SKM-1 (cell line): ENCODE measurements around the gene CYP27B1.

ENCODE experiments used
- DNase-seq: peaks from one replicate; lab custom pipeline; 2025; ENCODE audit not compliant: unreplicated experiment; lab: John Stamatoyannopoulos, UW

CYP27B1 gene

GRCh38 chr12:57752668-57753000 is 14.2 kb downstream of the CYP27B1 start:
- no peak for DNase-seq

DNA sequence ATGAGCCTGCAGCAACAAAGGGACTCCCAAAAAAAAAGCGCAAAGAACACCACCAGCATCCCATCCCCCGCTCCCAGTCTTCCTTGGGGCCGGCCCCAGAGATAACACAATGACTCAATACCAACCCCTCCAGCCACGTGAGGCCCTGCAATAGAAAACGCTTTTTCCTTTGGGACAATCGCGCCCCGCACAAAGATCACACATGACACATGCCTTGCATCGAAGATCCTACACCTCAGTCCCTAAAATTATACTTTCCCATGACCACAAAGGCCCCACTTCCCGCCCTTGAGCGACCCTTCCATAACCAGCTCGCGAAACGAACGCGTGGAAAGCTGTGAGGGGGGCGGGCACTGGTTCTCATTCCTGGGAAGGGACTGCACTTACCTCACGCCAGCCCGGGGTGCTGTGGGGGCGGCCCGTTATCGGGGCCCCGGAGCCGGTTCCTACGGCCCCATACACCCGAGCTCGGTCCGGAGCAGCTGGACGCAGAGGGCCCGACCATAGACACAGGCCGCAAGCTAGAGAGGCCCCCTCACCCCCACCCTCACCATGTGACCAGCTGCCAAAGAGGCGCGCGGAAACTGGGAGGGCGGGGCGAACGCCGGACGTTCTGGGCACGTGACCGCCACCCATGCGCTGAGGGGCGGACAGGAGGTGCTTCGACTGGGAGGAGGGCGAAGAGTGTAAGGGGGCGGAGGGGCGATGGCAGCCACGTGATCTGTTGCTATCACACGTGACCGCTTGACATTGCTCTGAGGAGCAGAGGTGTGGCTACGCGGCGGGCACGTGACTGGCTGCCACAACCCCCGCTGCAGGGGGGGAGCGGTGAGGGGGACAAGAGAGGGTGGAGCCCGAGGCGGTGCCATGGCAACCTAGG is 14.8 kb downstream of the CYP27B1 start, which contains the start of gene CDK4:
CDK4 (minus strand) TSS at position 523 of the 880 bp plus-strand sequence. CDS start 593 bp downstream, outside the sequence.
- DNase-seq, result peak; percentile 86

GRCh38 chr12:57751432-57751787 is 15.5 kb downstream of the CYP27B1 start:
- no peak for DNase-seq

DNA sequence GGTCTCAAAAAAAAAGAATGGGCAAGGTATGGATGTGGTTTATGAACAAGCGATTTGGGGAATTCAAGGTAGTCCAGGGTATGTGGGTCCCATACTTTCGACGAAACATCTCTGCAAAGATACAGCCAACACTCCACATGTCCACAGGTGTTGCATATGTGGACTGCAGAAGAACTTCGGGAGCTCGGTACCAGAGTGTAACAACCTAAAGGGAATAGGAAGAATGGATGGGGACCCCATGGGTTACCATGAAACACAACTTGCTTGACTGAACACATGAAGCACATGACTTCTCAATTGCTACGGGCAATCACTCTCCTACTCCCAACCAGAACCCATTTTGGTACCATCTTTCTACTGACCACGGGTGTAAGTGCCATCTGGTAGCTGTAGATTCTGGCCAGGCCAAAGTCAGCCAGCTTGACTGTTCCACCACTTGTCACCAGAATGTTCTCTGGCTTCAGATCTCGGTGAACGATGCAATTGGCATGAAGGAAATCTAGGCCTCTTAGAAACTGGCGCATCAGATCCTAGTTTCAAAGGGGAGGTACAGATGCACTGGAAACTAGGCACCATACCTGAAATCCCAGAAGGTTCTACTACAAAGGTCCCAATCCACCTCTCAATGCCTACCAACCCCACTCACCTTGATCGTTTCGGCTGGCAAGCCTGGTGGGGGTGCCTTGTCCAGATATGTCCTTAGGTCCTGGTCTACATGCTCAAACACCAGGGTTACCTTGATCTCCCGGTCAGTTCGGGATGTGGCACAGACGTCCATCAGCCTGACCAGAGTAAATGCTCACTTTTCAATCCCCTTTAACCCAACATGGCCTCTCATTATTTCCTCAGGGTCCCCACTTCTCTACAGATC is 16.1 kb downstream of the CYP27B1 start:
- DNase-seq, result no peak

GRCh38 chr12:57749061-57749460 is 17.8 kb downstream of the CYP27B1 start:
- no peak for DNase-seq

GRCh38 chr12:57746025-57746424 is 20.9 kb downstream of the CYP27B1 start:
- DNase-seq, result no peak

GRCh38 chr12:57745485-57745881 is 21.4 kb downstream of the CYP27B1 start:
- DNase-seq, result no peak

DNA sequence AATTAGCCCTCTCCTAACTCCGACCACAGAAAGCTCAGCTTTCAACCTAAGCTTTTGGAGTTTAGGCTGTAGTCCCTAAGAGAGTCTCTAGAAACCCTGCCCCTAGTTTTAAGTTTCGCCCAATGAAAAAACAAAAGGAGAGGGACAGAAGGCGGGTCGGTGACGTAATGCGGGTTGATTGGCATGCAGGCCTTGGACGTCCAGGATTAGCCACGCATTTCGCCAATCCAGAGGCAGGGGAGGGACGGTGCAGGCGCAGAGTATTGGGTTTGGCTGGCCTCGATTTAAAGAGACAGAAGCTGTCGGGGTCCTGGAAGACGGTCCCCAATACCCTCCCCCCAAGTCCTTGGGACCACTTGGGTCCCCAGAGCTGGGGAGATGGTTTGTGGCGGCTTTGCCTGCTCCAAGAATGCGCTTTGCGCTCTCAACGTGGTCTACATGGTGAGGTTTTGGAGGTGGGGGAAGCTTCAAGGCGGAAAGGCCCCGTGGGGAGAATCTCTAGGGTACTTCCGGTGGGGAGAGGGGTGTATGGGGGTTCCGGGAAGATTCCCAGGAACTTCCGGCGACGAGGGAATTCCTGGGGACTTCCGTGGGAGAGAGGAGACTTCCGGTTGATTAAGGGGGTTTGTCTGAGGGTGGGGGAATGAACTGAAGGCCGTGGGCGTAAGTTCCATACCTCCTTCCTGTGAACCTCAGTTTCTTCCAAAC is 21.9 kb downstream of the CYP27B1 start, which contains the start of gene TSPAN31:
TSPAN31 (plus strand) TSS at position 263 of the 708 bp plus-strand sequence; CDS start at position 379, 116 bp downstream.
- DNase-seq, result peak; percentile 82

GRCh38 chr12:57744194-57744776 is 22.6 kb downstream of the CYP27B1 start:
- DNase-seq, result no peak

DNA sequence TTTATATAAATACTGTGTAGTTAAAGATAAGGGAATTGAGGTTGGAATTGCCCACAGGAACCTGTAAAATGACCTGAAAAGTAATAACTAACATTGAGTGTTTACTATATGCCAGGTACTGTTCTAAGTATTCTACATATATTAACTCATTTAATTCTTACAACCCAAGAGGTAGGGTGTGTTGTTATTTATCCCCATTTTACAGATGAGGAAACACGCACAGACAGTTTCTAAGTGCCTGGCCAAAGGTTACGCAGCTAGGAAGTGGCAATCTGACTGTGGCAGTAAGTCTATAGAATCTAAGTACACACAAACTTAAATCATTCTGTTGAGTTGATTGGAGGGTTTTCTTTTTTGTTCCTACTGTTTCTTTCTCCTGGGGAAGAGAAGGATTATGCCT is 23.1 kb downstream of the CYP27B1 start:
- no peak for DNase-seq

DNA sequence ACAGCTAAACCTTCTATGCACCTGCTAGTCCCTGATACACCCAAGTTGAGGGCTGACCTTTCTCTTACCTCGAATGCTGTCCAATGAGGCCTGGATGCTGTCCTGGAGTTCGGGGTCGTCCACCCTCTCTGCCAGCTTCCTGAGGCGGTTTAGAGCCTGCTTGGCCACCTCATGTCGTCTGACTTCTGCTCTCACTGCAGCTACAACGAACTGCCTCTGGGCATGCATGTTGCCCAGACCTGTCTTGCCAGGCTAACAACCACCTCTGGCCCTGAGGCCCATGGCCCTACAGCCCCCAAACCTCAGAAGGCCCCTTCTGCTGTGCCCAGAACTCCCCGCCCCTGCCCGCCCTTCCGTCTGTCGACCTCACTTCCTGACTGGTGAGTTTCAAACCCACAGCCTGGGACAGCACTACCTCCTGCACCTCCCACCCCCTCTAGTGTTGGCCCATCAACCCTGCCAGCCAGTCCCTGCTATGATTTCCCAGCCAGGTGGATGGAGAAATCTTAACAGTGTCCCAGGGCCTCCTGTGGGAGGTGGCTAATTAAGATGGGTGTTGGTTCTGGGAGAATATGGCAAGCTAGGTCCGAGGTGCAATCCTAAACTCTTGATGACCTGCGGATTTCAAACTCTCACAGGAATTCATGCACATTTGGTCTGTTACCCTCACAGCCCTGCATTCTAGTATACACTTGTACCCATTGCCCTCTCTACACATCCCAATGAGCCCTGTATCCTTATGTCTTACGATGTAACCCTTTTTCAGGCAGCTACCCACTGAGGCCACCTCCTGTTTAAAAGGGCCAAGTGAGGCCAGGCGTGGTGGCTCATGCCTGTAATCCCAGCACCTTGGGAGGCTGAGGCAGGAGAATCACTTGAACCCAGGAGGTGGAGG is 24.8 kb downstream of the CYP27B1 start:
- no peak for DNase-seq

DNA sequence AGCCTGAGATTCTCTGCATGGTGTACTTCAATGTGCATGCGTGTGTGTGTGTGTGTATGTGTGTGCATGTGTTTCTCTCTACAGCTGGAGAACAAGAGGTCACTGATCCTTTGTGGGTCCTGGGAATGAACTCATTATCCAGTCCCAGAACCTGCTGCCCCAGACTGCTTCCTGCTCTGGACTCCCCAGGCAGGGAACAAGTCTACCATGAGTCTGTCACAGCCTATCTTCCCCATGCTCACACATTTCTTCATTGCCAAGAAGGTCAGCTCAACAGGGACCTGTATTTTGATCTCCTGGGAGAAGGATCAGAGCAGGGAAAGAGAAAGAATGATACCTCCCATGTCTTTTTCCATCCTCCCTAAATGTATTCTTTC is 25.5 kb downstream of the CYP27B1 start:
- DNase-seq, result no peak

DNA sequence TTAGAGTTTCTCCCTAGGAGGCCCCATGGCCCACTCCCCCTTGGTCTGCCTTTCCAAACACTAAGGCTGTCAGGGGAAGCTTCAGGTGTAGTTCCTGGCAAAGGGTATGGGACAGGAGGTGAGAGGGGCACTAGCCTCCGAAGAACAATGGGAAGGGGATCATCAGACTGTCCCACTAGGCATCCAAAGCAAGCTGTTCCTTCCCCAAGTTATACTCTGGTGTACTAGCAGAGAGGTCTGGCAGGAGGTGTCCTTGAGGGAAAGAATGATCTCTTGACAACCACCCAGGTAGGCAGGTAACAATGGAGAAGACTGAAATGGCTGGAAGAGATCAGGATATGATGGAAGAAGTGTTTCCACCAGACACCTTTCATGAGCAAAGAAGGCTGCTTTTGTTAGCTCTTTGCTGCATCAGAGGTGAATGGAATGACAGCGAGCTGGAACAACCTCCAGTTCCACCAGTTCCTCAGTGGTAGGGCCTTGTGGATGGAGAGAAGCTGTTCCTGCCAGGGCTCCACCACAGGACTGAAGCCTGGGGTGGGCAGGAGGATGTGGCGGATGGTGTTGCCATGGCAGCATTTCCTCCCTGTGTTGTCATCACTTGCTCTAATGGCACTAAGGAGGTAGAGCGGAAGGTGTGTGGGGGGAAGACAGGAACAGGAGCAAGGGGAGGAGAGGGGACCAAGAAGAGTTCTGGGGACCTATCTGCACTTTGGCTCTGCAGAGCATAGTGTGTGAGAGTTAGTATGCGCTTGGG is 26.0 kb downstream of the CYP27B1 start:
- DNase-seq, result no peak

DNA sequence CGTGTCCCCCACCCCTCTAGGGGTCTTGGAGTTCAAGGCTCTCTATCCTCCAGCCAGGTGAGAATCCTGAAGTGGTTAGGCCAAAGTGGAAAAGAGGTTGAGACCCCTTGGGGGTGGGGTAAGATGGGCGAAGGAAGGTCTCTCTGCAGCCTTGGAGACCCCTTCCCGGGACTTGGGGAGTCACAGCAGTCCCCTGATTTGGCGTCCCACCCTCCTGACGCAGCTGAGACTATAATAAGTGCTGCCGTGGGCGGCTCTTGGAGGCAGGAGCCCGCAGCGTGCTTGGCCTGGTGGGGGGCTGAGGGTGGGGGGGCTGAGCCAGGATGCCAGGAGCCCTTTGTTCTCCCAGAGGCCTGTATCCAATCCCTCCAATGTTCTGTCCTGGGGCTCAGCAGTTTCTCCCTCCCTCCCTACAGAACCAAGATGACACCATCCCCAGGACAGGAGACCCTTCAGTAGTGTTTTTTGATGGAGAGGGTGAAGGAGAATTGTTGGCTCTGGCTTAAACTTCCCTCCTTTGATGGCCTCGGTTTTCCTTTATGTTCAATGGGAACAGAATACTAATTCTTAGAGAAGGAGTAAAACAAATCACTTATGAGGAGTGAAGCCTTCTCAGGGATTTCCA is 26.9 kb downstream of the CYP27B1 start:
- DNase-seq, result no peak

GRCh38 chr12:57739387-57739786 is 27.5 kb downstream of the CYP27B1 start:
- no peak for DNase-seq

- DNase-seq, result no peak
These were observed 28.1 kb downstream of the CYP27B1 start, which contains the start of gene AGAP2 for GRCh38 chr12:57738661-57739237. Gene AGAP2 (minus strand): TSS chr12:57738742. CDS start chr12:57738246, 496 bp downstream.

DNA sequence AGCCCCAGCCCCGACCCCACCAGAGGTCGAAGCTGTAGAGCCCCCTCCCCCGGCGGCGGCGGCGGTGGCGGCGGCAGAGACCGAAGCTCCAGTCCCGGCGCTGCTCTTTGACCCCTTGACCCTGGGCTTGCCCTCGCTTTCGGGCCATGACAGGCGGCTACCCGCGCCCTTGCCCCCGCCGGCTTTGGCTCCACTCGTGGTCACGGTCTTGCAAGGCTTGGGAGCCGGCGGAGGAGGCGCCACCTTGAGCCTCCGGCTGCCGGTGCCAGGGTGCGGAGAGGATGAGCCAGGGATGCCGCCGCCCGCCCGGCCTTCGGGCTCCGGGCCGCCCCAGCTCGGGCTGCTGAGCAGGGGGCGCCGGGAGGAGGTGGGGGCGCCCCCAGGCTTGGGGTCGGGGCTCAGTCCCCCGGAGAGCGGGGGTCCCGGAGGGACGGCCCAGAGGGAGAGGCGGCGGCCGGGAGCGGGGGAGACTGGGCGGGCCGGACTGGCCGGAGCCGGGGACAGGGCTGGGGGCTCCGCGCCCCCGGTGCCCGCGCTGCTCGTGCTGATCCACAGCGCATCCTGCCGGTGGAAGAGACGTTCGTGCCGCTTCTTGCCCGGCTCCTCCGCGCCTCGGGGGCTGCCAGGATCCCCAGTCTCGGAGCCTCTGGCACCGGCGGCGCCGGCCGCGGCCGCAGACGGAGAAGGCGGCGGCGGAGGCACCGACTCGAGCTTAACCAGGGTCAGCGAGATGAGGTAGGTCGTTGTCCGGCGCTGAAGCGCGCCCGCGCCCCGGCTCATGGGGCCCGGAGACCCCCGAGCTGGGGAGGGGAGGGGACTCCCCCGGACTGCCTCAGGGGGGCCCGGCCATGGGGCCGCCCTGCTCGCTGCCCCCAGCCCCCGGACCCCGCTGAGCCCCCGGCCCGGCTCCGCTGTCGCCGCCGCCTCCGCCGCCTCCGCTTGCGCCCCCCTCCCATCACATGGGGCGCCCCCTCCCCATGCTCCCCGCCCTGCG is 29.1 kb downstream of the CYP27B1 start:
- DNase-seq, result no peak
